ENCODE measurements around the gene SLC25A6.
"Not testable (repeated sequence)": the region's sequence is repeated elsewhere in the genome, so short reads cannot be mapped to it uniquely, and the experiment has no call there.

SLC25A6 gene

GRCh38 chrX:1412551-1413161 is 20.7 kb upstream of the SLC25A6 start:
- no peak for DNase-seq (ENCODE audit: low spot score)

DNA sequence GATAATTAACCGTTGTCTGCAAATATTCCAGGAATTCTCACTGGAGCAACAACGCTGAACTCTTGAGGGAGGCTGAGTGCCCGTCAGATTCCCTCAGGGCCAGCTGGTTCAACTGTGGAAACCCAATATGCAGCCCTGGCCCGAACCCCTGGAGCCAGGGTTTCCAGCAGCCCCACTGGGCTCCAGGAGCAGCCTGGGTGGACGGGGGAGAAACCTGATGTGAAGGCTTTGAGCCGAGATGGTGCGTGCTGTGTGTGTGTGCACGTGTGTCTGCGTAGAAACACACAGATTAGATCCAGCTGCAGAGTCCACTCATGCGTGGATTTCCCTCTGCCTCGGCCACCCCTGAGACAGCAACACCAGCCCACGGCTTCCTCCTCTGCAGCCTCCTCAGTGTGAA is 19.4 kb upstream of the SLC25A6 start:
- no peak for DNase-seq (ENCODE audit: low spot score)

- DNase-seq (ENCODE audit: low spot score), result no peak
These were observed 15.1 kb upstream of the SLC25A6 start for GRCh38 chrX:1407035-1407434.

GRCh38 chrX:1405769-1406168 is 13.9 kb upstream of the SLC25A6 start:
- not testable (repeated sequence) for DNase-seq (ENCODE audit: low spot score)

DNA sequence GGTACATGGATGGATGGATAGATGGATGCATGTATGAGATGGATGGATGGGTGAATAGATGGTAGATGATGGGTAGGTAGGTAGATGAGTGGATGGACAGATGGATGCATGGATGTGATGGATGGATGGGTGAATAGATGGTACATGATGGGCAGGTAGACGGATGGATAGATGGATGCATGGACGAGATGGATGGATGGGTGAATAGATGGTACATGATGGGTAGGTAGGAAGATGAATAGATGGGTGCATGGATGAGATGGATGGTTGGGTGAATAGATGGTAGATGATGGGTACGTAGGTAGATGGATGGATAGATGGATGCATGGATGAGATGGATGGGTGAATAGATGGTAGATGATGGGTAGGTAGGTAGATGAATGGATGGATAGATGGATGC is 12.0 kb upstream of the SLC25A6 start:
- DNase-seq (ENCODE audit: low spot score), result not testable (repeated sequence)

DNA sequence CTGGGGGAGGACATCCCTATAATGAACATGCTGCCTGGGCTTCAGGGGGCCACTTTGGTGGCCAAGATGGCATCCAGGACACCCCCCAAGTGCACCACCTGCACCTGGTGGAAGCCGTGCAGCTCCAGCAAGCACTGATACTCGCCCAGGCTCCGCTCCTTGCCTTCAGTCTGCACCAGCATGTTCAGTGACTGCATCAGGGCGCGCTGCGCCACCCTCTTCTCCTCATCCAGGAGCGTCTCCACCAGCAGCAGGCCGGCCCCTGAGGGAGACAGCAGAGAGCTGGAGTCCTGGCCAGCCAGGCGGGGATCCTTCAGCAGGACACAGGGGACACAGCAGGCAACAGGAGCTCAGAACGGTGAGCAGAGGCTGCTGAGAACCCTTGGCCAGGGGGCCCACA is 11.3 kb upstream of the SLC25A6 start:
- DNase-seq (ENCODE audit: low spot score), result no peak

DNA sequence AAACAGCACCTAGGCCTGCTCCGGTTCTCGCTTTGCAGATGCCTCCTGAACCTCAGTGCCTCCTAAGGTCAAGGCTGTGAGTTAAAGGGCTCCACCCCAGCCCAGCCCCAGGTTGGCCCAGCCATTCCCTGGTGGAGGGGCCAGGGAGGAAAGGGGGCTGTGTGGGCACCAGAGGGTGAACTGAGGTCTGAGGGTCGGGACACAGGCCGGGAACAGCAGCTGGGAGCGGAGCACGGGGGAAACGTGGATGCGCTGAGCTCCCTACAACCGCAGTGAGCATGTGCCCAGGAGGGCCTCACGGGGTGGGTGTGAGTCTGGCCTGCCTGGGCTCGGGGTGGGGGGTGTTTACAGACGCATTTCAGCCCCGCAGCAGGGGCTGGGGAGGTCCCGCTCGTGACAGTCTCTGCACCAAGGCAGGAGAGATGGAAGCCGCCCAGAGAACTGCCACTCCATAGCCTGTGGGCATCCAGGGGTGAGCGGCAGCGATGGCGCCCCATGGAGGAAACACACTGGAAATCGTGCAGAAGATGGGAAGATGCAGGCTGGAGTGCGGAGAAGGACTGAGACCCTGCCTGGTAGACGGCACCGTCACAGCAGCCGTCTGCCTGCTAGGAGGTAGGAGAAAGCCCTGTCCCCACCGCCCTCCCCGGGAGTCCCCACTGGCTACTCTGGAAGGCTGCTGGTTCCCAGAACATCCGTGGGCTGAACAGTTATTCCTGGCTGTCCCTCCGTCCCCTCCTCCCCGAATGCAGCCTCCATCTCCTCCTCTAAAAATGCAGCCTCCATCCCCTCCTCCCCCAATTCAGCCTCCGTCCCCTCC is 9.9 kb upstream of the SLC25A6 start:
- no peak for DNase-seq (ENCODE audit: low spot score)

DNA sequence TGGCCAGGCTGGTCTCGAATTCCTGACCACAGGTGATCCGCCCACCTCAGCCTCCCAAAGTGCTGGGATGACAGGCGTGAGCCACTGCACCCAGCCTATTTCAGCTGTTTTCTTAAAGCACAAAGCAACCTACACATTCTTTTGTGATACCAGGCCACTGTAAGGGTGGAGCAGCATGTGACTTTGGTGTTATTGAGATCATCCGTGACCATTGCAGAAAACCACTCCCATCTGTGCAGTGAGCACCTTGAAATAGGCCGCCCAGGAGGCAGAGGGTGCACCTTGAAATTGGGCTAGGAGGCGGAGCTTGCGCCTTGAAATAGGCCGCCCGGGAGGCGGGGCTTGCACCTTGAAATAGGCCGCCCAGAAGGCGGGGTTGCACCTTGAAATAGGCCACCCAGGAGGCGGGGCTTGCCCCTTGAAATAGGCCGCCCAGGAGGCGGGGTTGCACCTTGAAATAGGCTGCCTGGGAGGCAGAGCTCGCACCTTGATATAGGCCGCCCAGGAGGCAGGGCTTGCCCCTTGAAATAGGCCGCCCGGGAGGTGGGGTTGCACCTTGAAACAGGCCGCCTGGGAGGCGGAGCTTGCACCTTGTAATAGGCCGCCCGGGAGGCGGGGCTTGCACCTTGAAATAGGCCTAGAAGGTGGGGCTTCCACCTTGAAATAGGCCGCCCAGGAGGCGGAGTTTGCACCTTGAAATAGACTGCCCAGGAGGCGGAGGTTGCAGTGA is 9.0 kb upstream of the SLC25A6 start:
- DNase-seq (ENCODE audit: low spot score), result no peak

DNA sequence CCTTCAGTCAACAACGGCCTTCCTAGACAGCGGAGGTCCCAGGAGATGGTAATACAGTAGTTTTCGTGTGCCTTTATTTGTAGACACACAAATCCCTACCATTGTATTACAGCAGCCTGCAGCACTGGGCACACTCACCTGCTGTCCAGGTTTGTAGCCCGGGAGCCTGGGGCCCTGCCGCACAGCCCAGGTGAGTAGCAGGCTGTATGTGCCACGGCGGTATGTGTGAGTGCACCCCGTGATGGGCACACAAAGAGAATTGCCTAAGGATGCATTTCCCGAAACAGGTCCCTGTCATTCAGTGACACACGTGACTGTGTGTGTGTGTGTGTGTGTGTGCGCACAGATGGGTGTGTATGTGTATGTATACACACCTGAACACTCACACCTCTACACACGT is 8.1 kb upstream of the SLC25A6 start:
- DNase-seq (ENCODE audit: low spot score), result no peak

DNA sequence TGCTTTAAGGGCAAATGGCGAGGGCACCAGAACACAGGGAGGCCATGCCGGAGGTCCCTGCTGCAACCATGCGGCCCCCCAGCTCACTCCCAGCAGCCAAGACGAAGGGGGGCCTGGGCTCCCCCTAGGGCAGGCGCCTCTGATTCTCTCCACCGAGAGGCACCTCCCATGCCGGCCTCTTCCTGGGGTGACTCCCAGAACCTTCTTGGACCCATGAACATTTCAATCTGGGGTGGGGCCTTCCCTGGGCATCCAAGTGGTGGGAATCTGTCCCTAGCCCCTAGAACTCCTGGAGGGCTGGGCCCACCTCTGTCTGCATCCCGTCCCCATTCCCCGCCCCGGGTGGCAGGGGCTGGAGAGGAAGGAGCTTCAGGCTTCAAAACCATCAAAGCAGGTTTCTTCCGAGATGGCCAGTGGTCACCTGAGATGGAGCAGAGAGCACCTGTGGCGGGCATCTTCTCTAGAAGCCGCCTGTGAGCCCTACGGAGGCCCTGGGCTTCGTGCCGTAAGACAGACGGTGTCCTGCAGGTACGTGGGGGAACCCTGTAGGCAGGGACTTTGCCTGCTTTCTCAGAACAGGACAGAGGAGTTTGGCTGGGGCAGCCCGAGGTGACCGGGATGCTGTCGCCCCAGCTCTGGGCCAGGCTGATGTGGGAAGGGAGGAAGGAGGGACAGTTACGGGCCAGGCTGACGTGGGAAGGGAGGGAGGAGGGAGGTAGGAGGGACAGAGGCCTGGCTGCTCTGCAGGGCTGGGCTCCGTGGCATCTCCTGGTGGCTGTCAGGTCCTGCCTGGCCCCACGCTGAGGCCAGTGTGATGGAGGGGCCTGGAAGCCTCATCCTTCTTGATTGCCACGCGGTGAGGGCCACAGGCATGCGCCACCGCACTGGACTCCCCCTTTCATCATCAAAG is 6.8 kb upstream of the SLC25A6 start:
- DNase-seq (ENCODE audit: low spot score), result no peak

- no peak for DNase-seq (ENCODE audit: low spot score)
These were observed 5.7 kb upstream of the SLC25A6 start for GRCh38 chrX:1397441-1398270.

DNA sequence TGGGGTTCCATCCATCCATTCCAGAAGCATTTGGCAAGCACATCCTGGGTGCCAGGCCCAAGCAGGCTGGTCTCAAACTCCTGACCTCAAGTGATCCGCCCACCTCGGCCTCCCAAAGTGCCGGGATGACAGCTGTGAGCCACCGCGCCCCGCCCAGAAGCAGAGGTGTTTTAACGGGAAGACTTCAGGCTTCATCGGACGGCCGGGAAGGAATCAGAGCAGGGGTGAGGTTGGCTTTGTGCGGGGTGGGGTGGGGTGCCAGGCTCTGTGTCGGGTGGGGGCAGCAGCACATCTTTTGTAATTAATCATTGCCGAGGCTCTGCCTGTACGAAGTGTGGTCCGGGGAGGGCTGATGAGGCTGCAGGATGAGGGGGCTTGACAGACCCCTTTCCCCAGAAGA is 5.1 kb upstream of the SLC25A6 start:
- DNase-seq (ENCODE audit: low spot score), result no peak

DNA sequence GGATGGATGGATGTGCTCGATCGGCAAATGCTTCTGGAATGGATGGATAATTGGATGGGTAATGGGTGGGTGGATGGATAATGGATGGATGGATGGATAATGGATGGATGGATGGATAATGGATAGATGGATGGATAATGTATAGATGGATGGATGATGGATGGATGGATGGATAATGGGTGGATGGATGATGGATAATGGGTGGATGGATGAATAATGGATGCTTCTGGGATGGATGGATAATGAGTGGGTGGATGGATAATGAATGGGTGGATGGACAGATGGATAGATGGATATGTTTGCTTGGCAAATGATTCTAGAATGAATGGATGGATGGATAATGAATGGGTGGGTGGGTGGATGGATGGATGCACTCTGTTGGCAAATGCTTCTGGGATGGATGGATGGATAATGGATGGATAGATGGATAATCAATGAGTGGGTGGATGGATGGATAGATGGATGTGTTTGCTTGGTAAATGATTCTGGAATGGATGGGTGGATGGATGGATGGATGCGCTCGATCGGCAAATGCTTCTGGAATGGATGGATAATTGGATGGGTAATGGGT is 3.8 kb upstream of the SLC25A6 start:
- no peak for DNase-seq (ENCODE audit: low spot score)

DNA sequence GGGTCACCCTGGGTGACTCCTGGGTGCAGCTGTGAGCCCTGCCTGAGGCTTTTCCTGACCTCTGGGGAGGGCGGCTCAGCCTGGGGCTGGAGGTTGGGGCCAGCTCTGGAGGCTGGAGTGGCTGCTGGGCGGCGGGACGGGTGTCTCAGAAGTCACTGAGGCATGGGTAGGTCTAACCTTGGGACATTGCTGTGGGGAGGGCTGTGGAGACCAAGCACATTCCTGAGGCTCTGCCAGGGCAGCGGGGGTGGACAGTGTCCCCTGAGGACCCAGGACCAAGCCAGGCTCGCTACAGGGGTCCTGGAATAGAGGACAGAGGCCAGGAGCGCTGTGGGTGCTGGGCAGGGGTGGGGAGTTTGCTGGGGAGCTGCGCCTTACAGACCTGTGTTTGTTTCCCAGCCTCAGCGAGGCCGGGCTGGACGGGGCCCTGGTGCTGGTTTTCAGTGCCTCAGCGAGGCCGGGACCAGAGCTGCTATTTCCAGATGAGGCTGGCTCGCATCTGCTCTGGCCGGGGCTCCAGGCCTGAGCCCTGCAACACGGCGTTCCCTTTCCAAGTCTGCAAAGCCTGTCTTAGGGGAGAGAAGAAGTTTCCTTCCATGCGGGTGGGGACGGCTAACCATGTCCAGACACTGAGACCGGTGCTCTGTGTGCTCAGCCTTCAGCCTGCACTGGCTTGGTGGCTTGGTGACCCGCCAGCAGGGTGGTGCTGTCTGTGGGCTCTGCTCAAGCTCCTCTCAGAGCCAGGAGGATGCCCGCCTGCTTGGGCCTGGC is 3.0 kb upstream of the SLC25A6 start:
- DNase-seq (ENCODE audit: low spot score), result no peak

- DNase-seq (ENCODE audit: low spot score), result no peak
These were observed 2.1 kb upstream of the SLC25A6 start for GRCh38 chrX:1393871-1394615.

DNA sequence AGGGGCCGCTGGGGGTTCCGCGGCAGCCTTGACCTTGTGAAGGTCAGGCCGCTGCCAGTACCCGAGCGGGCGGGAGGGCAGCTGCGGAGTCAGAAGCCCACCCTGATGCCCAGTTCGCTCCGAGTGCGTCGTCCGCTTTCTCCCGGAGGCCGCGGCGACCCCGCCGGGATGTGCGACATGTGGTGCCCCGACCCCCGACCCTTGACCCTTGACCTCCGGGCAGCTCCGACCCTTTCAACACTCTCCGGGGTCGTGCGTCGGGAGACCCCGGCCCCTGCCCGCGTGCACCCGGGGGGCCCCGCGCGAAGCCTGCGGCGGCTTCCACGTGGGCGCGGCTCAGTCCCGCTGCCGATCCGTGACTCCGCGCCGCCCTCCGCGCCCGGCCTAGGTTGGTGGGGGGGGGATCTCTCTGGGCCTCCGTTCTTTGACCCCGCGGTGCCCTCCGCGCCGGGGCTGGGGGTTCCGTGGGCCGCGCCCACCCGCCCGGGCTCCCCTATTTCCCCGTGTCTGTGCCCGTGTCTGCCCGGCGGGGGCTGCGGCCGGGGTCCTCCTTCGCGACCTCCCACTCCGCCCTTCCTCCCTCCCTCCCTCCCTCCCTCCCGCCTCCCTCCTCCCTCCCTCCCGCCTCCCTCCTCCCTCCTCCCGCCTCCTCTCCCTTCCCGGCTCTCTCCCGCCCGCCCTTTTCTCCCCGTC is 609 bp upstream of the SLC25A6 start:
- peak; percentile 35 for DNase-seq (ENCODE audit: low spot score)

DNA sequence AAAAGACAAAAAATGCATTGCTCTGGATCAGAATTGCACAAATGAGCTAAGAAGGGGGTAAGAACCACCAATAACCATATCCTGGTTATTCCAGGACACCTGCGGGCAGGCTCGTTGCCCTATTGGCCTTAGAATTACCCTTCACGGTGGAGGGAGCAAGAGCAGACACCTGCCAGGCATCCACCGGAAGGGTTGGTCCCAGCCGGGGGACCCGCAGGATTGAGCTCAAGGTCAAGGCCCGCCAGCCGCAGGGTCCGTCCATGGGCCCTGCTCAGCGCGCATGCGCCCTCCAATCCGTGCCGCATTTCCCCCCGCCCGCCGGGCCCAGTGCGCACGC is 575 bp downstream of the SLC25A6 start:
- DNase-seq (ENCODE audit: low spot score), result peak; percentile 71

- no peak for DNase-seq (ENCODE audit: low spot score)
These were observed 1.1 kb downstream of the SLC25A6 start for GRCh38 chrX:1390621-1391369.
